Progenitor cell of endocrine pancreas (in vitro differentiated cells): ENCODE results near the gene BAZ2B. TPM values are rescaled to one million over a fixed set of nuclear protein-coding genes. Genes with fewer than 3 reads are reported as not detected.

Experiments used
- DNase-seq: peaks from one replicate; pipeline ENCODE4 v3.0.0; 2021; ENCODE audit warnings: low spot score; ENCODE audit not compliant: unreplicated experiment
- H3K27ac Mint-ChIP-seq: 2 replicates; pipeline ENCODE4 v1.8.0; 2021; ENCODE audit warnings: mild to moderate bottlenecking, moderate library complexity, mixed read lengths
- H3K27me3 Mint-ChIP-seq: 2 replicates; pipeline ENCODE4 v1.8.0; 2021; ENCODE audit warnings: mixed read lengths
- H3K36me3 Mint-ChIP-seq: 2 replicates; pipeline ENCODE4 v1.8.0; 2022; ENCODE audit warnings: mixed read lengths; ENCODE audit not compliant: insufficient read depth
- H3K4me1 Mint-ChIP-seq: 2 replicates; pipeline ENCODE4 v1.8.0; 2021; ENCODE audit warnings: low read depth, mixed read lengths
- H3K4me3 Mint-ChIP-seq: 2 replicates; pipeline ENCODE4 v1.8.0; 2021; ENCODE audit warnings: low read depth, mild to moderate bottlenecking, moderate library complexity, mixed read lengths
- H3K9me3 Mint-ChIP-seq: 2 replicates; pipeline ENCODE4 v1.8.0; 2021; ENCODE audit warnings: low read depth, mixed read lengths
- CTCF ChIP-seq: fragments of 200-600 bp; sonication (generic); IDR thresholded peaks from one replicate; pipeline ENCODE4 v1.5.0; 2021; ENCODE audit warnings: antibody characterized with exemption, mild to moderate bottlenecking; ENCODE audit not compliant: unreplicated experiment
- total RNA-seq: library from RNA; stranded (reverse); gene quantifications from 2 replicates; pipeline ENCODE4 v1.2.1, GENCODE V29; 2021

The BAZ2B gene
- total RNA-seq, 1 donor from 2014 or later, result 155 TPM

- peak; percentile 19 for TF ChIP-seq CTCF
- peaks cover 2% of the 10 kb centered on the region for H3K36me3 Mint-ChIP-seq
- H3K4me1 Mint-ChIP-seq, result peaks cover 4% of the 10 kb centered on the region
- H3K27ac Mint-ChIP-seq, result peak overlapping the region; percentile 14
- H3K9me3 Mint-ChIP-seq, result no peaks in the 10 kb centered on the region
- H3K4me3 Mint-ChIP-seq, result no peak overlapping the region
- no peak for DNase-seq
- no peaks in the 10 kb centered on the region for H3K27me3 Mint-ChIP-seq
Measured at GRCh38 chr2:159557437-159558034, 58.8 kb downstream of the BAZ2B start.

GRCh38 chr2:159555651-159556392 lies 60.5 kb downstream of the BAZ2B start:
- Mint-ChIP-seq H3K27me3 (no peaks in the 10 kb centered on the region), H3K36me3 (peaks cover 2% of the 10 kb centered on the region), H3K4me1 (peaks cover 4% of the 10 kb centered on the region), H3K27ac (no peak overlapping the region), H3K4me3 (no peak overlapping the region), H3K9me3 (no peaks in the 10 kb centered on the region)
- DNase-seq, result no peak
- no peak for TF ChIP-seq CTCF

GRCh38 chr2:159553727-159554126 lies 62.6 kb downstream of the BAZ2B start:
- H3K27me3 Mint-ChIP-seq, result no peaks in the 10 kb centered on the region

GRCh38 chr2:159551806-159552205 lies 64.5 kb downstream of the BAZ2B start:
- no peak for DNase-seq
- Mint-ChIP-seq H3K9me3 (no peaks in the 10 kb centered on the region), H3K27ac (no peak overlapping the region), H3K36me3 (peaks cover 5% of the 10 kb centered on the region), H3K4me3 (no peak overlapping the region), H3K4me1 (no peaks in the 10 kb centered on the region), H3K27me3 (no peaks in the 10 kb centered on the region)
- no peak for TF ChIP-seq CTCF

More at GRCh38 chr2:159553727-159554126, 62.6 kb downstream of the BAZ2B start:
- peaks cover 4% of the 10 kb centered on the region for H3K4me1 Mint-ChIP-seq
- no peak for DNase-seq
- H3K4me3 Mint-ChIP-seq, result no peak overlapping the region
- no peak overlapping the region for H3K27ac Mint-ChIP-seq
- TF ChIP-seq CTCF, result no peak
- peaks cover 7% of the 10 kb centered on the region for H3K36me3 Mint-ChIP-seq
- no peaks in the 10 kb centered on the region for H3K9me3 Mint-ChIP-seq

- H3K36me3 Mint-ChIP-seq, result peaks cover 8% of the 10 kb centered on the region
- no peak for TF ChIP-seq CTCF
- no peaks in the 10 kb centered on the region for H3K9me3 Mint-ChIP-seq
- no peak overlapping the region for H3K27ac Mint-ChIP-seq
- no peak overlapping the region for H3K4me3 Mint-ChIP-seq
- H3K27me3 Mint-ChIP-seq, result no peaks in the 10 kb centered on the region
- H3K4me1 Mint-ChIP-seq, result no peaks in the 10 kb centered on the region
- no peak for DNase-seq
Measured at GRCh38 chr2:159550231-159550630, 66.1 kb downstream of the BAZ2B start.
